ENCODE measurements around the gene UQCC2. TPM values are rescaled to one million over a fixed set of nuclear protein-coding genes. Genes with fewer than 3 reads are reported as not detected.

Gene UQCC2
- total and polyA plus RNA-seq, 2 of the 8 experiments (the other 6 are each of a cell fraction or from before 2014, with no cell fraction given), result 52.1 to 104 TPM

DNA sequence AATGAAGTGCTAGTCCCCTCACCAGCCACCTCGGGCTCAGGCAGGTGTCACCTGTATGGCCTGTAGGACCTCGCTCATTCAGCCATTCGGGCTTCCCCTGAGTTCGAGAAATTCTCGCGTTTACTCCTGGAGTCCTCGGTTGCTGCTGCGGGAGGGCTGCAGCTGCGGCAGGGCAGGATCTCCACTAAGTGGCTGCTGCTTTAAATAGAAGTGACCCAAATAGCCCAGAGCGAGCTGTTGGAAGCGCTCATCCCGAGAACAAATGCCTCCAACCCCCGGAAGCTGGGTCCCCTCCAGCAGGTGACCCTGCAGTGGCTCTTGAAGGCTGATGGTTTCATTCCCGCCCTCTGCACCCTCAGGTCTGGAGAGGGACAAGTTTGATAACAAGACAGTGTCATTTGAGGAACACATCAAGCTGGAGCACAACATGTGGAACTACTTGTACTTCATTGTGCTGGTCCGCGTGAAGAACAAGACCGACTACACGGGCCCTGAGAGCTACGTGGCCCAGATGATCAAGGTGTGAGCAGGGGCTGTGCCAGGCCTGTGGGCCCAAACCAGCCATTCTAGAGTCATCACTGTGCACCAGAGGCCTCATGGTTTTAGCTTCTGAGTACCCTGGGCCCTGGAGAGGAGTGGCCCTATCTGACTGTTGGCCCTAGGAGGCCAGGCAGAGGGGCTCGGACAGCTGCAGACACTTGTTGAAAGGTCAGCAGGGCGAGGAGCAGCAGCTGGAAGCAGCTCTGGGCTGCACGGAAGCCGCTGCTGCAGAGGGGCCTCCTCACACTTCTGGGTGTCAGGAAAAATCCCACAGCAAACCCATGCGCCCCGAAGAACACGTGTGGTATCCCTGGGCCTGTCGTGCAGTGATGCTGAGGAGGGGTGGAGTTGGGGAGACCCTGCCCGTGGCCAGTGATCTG, 18.1 kb downstream of the UQCC2 start:
- Histone ChIP-seq H2BK120ac (replicated peaks; ENCODE audit: low read depth, low read length) (no peak overlapping the region), H2BK20ac (ENCODE audit: low read length) (no peak overlapping the region), H3K4ac (replicated peaks; ENCODE audit: insufficient read length, low read depth, low read length) (no peak overlapping the region), H2BK15ac (ENCODE audit: low read length) (no peak overlapping the region), H3K14ac (ENCODE audit: insufficient read length) (no peak overlapping the region), H3K18ac (ENCODE audit: extremely low read depth, low read length) (no peak overlapping the region), H3K4me2 (ENCODE audit: insufficient read depth in 1 of 2, low read depth in 2 of 2, low read length in 2 of 2) (no peak overlapping the region), H2BK12ac (ENCODE audit: low read depth, low read length) (no peak overlapping the region), H3K36me3 (ENCODE audit: control insufficient read depth in 2 of 4, insufficient read depth in 4 of 4, low read length in 3 of 4) (peaks cover 24 to 62% (median 42%) of the 10 kb centered on the region in 4 experiments), H3K56ac (replicated peaks; ENCODE audit: insufficient read length, low read depth, low read length) (no peak overlapping the region), H3K79me2 (ENCODE audit: control insufficient read depth in 1 of 2, insufficient read depth in 2 of 2, low read length in 2 of 2) (no peaks in the 10 kb centered on the region), H4K91ac (replicated peaks; ENCODE audit: insufficient read length, low read length) (no peak overlapping the region), H4K8ac (ENCODE audit: extremely low read depth, insufficient read depth, low read length) (no peak overlapping the region; the same call in 1 of the 2 replicates), H3K23ac (ENCODE audit: insufficient read length) (no peak overlapping the region), H2AK5ac (ENCODE audit: low read depth, low read length) (no peak overlapping the region), H3K27ac (ENCODE audit: low read depth, low read length) (no peak overlapping the region), H3K27me3 (replicated peaks in 1 of 4; ENCODE audit: control insufficient read depth in 3 of 4, extremely low read depth in 1 of 4, insufficient read depth in 3 of 4, low read length in 3 of 4) (no peaks in the 10 kb centered on the region), H2BK5ac (ENCODE audit: low read depth, low read length) (no peak overlapping the region; the same call in 1 of the 2 replicates), H3K4me3 (ENCODE audit: extremely low read depth in 1 of 4, insufficient read depth in 2 of 4, low read depth in 3 of 4, low read length in 4 of 4) (no peak overlapping the region), H4K20me1 (replicated peaks in 1 of 2; ENCODE audit: control insufficient read depth in 1 of 2, insufficient read depth in 2 of 2, low read length in 2 of 2) (peaks cover 7 to 12% of the 10 kb centered on the region in 2 experiments), H3K9ac (replicated peaks in 1 of 4; ENCODE audit: extremely low read depth in 1 of 4, low read depth in 3 of 4, low read length in 3 of 4) (no peak overlapping the region), H4K5ac (ENCODE audit: insufficient read length, low read depth, low read length) (no peak overlapping the region), H3K9me3 (ENCODE audit: insufficient read depth in 2 of 2, low read depth in 1 of 2, low read length in 1 of 2) (no peaks in the 10 kb centered on the region), H3K4me1 (replicated peaks in 1 of 4; ENCODE audit: control insufficient read depth in 3 of 4, insufficient read depth in 4 of 4, low read length in 3 of 4) (peaks cover 0 to 10% (median 1%) of the 10 kb centered on the region in 4 experiments; a peak in 4 of 7 replicates), H2AFZ (ENCODE audit: low read length) (no peak overlapping the region), H3K23me2 (ENCODE audit: low read depth, low read length) (no peaks in the 10 kb centered on the region), H3K79me1 (ENCODE audit: low read depth, low read length) (no peaks in the 10 kb centered on the region)
- no peak for DNase-seq (ENCODE audit: low read depth in 1 of 2, low spot score in 2 of 2)
- 92% methylated on average over 28 of the region's 28 CpGs; no CpG with 5 or more reads in 1 of the 2 experiments for WGBS, 2 experiments (ENCODE audit: extremely low coverage in 1 of 2, insufficient coverage in 1 of 2, insufficient read length in 1 of 2, insufficient replicate concordance in 2 of 2, low coverage in 1 of 2, low lambda C conversion rate in 2 of 2, missing lambda C conversion rate in 1 of 2)
- no peak for FAIRE-seq
- CTCF ChIA-PET (ENCODE audit: partially characterized antibody), result interaction anchor here (1.1 to 2.9 kb wide), 10 partner anchors 9 to 113 kb away, joined by 4 to 16 read pairs (median 7); partner anchors contain the start of genes BAK1 and UQCC2
- POLR2A ChIA-PET (ENCODE audit: partially characterized antibody), result interaction anchor here (0.7 to 3.1 kb wide), 15 partner anchors 9 to 416 kb away, joined by 3 to 16 read pairs (median 3); partner anchors contain the start of genes B3GALT4, ITPR3 and UQCC2
- TF ChIP-seq, protein P1, sequence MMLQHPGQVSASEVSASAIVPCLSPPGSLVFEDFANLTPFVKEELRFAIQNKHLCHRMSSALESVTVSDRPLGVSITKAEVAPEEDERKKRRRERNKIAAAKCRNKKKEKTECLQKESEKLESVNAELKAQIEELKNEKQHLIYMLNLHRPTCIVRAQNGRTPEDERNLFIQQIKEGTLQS (IDR thresholded peaks at IDR 0.05; ENCODE audit: insufficient read depth, low read depth, low read length), result no peak
- 0 out of 2 replicates have a peak, but pooled peaks have one; percentile 12 for TF ChIP-seq POLR2AphosphoS5 (IDR thresholded peaks at IDR 0.05; ENCODE audit: low read depth, low read length)
- TF ChIP-seq CBX8 (IDR thresholded peaks at IDR 0.05; ENCODE audit: borderline replicate concordance, low read depth, low read length), result no peak
- no peak for TF ChIP-seq ATF2 (IDR thresholded peaks at IDR 0.05; ENCODE audit: low read length)
- 0 out of 3 replicates have a peak, but pooled peaks of 1 of the 2 experiments have one; percentile 10 for TF ChIP-seq POLR2A (IDR thresholded peaks at IDR 0.05; ENCODE audit: control extremely low read depth in 1 of 2, low read depth in 2 of 2, low read length in 2 of 2)
- TF ChIP-seq FOSL1 (IDR thresholded peaks at IDR 0.05; ENCODE audit: insufficient read depth, low read depth, low read length), result no peak
